ENCODE data around the gene GLB1L.

- TF ChIP-seq CTCF (IDR thresholded peaks at IDR 0.05), result no peak
- TF ChIP-seq USF1 (CRISPR knock-in tag; IDR thresholded peaks at IDR 0.05), result no peak
- no peak for TF ChIP-seq CBFB (CRISPR knock-in tag; IDR thresholded peaks at IDR 0.05; ENCODE audit: low read depth)
- no peak for TF ChIP-seq ZNF138 (CRISPR knock-in tag; conservative IDR thresholded peaks at IDR 0.05)
- TF ChIP-seq SOX15 (CRISPR knock-in tag; IDR thresholded peaks at IDR 0.05), result no peak
- no peak for TF ChIP-seq ERG (CRISPR knock-in tag; IDR thresholded peaks at IDR 0.05)
- no peak for TF ChIP-seq ELF4 (CRISPR knock-in tag; IDR thresholded peaks at IDR 0.05; ENCODE audit: low read depth)
- TF ChIP-seq CREM (CRISPR knock-in tag; IDR thresholded peaks at IDR 0.05), result no peak
Measured at GRCh38 chr2:219245899-219246230, 621 bp upstream of the GLB1L start.

Measured in WTC11 (cell line).